Ascending aorta (tissue), 2 donors: ENCODE results near the gene POC5. TPM values are rescaled to one million over a fixed set of nuclear protein-coding genes. Genes with fewer than 3 reads are reported as not detected.

Experiments
- DNase-seq, 2 donors: peaks; one replicate each; pipeline ENCODE4 v3.0.0-alpha.2; 2019; ENCODE audit warnings: low spot score in 2 of 2
- H3K27ac ChIP-seq, 2 donors: fragments of 200-600 bp; sonication (generic); one replicate each; pipeline ENCODE4 v1.5.1; 2016 to 2017; ENCODE audit warnings: mild to moderate bottlenecking in 1 of 2
- H3K27me3 ChIP-seq: fragments of 200-600 bp; sonication (generic); one replicate; pipeline ENCODE4 v1.5.1; 2017
- H3K36me3 ChIP-seq, 2 donors: fragments of 200-600 bp; sonication (generic); one replicate each; pipeline ENCODE4 v1.5.1; 2016
- H3K4me1 ChIP-seq, 2 donors: fragments of 200-600 bp; sonication (generic); one replicate each; pipeline ENCODE4 v1.5.1; 2016 to 2017; ENCODE audit warnings: mild to moderate bottlenecking in 1 of 2
- H3K4me3 ChIP-seq, 2 donors: fragments of 200-600 bp; sonication (generic); one replicate each; pipeline ENCODE4 v1.5.1; 2016 to 2017; ENCODE audit warnings: mild to moderate bottlenecking in 1 of 2
- H3K9me3 ChIP-seq, 2 donors: fragments of 200-600 bp; sonication (generic); one replicate each; pipeline ENCODE4 v1.5.1; 2016
- CTCF ChIP-seq, 3 experiments: fragments of 200-600 bp in 2 of 3; fragments of 450-650 bp in 1 of 3; sonication (generic) in 2 of 3; IDR thresholded peaks; one replicate each; pipeline ENCODE4 v1.5.1; 2016 to 2019; ENCODE audit warnings: antibody characterized with exemption in 3 of 3, mild to moderate bottlenecking in 1 of 3, moderate library complexity in 1 of 3
- intact Hi-C: fragments of 100-400 bp; cut with DNase I; formaldehyde crosslinking; loops from one replicate; pipeline ENCODE4 v1.15.1; 2023
- total RNA-seq: library from RNA; depleted of rRNA; stranded (reverse); fragments of >200 nt; gene quantifications from one replicate; pipeline ENCODE4 v1.1.0, GENCODE V29; 2016

Gene POC5
- total RNA-seq, 1 donor from 2014 or later = 5.3 TPM

GRCh38 chr5:75632321-75632720, 84.9 kb downstream of the POC5 start:
- intact Hi-C loops = no loop called here
- Histone ChIP-seq H3K27ac (no peak overlapping the region), H3K4me1 (no peaks in the 10 kb centered on the region), H3K4me3 (no peak overlapping the region), H3K27me3 (no peaks in the 10 kb centered on the region), H3K36me3 (no peaks in the 10 kb centered on the region), H3K9me3 (no peaks in the 10 kb centered on the region)
- TF ChIP-seq CTCF (IDR thresholded peaks at IDR 0.05) = no peak
- DNase-seq = no peak

- no peak overlapping the region for H3K4me3 ChIP-seq
- H3K27ac ChIP-seq = no peak overlapping the region
- no peaks in the 10 kb centered on the region for H3K9me3 ChIP-seq
- no peak for DNase-seq
- no peaks in the 10 kb centered on the region for H3K36me3 ChIP-seq
- no peaks in the 10 kb centered on the region for H3K27me3 ChIP-seq
- intact Hi-C loops = no loop called here
- no peaks in the 10 kb centered on the region for H3K4me1 ChIP-seq
- TF ChIP-seq CTCF (IDR thresholded peaks at IDR 0.05) = no peak
Measured at GRCh38 chr5:75630875-75631274, 86.4 kb downstream of the POC5 start.

- DNase-seq = no peak
- H3K36me3 ChIP-seq = no peaks in the 10 kb centered on the region
- TF ChIP-seq CTCF (IDR thresholded peaks at IDR 0.05) = no peak
- intact Hi-C loops = no loop called here
- H3K4me1 ChIP-seq = no peaks in the 10 kb centered on the region
- H3K27ac ChIP-seq = no peak overlapping the region
- no peaks in the 10 kb centered on the region for H3K27me3 ChIP-seq
- H3K9me3 ChIP-seq = no peaks in the 10 kb centered on the region
- no peak overlapping the region for H3K4me3 ChIP-seq
Measured at GRCh38 chr5:75627801-75628200, 89.4 kb downstream of the POC5 start.

- Histone ChIP-seq H3K4me3 (no peak overlapping the region), H3K4me1 (no peaks in the 10 kb centered on the region), H3K27ac (no peak overlapping the region), H3K27me3 (no peaks in the 10 kb centered on the region), H3K9me3 (no peaks in the 10 kb centered on the region), H3K36me3 (no peaks in the 10 kb centered on the region)
- DNase-seq = no peak
- no peak for TF ChIP-seq CTCF (IDR thresholded peaks at IDR 0.05)
- intact Hi-C loops = no loop called here
Measured at GRCh38 chr5:75626959-75627358, 90.3 kb downstream of the POC5 start.

Other genes with a start within 250 kb of the POC5 start
- gene CERT1, start 205.8 kb downstream of the POC5 start, total RNA-seq = 29.8 TPM
- gene POLK, start 205.5 kb downstream of the POC5 start, total RNA-seq = 19.4 TPM
- gene ANKDD1B, start 106.0 kb downstream of the POC5 start, total RNA-seq = not detected